HG03469 (cell line): ENCODE results near the gene SREBF2.
"Not testable (repeated sequence)": the region's sequence is repeated elsewhere in the genome, so short reads cannot be mapped to it uniquely, and the experiment has no call there.

Source experiments
- ATAC-seq: cut with Tn5 transposase; IDR thresholded peaks from one replicate; pipeline ENCODE4 v1.9.1; 2021; ENCODE audit warnings: mild to moderate bottlenecking, moderate library complexity, moderate number of reproducible peaks; ENCODE audit not compliant: unreplicated experiment

Gene SREBF2

GRCh38 chr22:41820447-41820846 is 12.5 kb upstream of the SREBF2 start:
- no peak for ATAC-seq

GRCh38 chr22:41821471-41822316 is 11.2 kb upstream of the SREBF2 start:
- ATAC-seq = no peak

GRCh38 chr22:41822317-41823057 is 10.4 kb upstream of the SREBF2 start:
- no peak for ATAC-seq

GRCh38 chr22:41823797-41824196 is 9.1 kb upstream of the SREBF2 start:
- ATAC-seq = no peak

GRCh38 chr22:41825376-41825775 is 7.5 kb upstream of the SREBF2 start:
- ATAC-seq = no peak

- no peak for ATAC-seq
Measured at GRCh38 chr22:41826021-41826420, 6.9 kb upstream of the SREBF2 start.

GRCh38 chr22:41826430-41827383 is 6.2 kb upstream of the SREBF2 start:
- ATAC-seq = no peak

GRCh38 chr22:41827671-41828070 is 5.2 kb upstream of the SREBF2 start:
- ATAC-seq = no peak

GRCh38 chr22:41828516-41828915 is 4.4 kb upstream of the SREBF2 start:
- no peak for ATAC-seq

- no peak for ATAC-seq
Measured at GRCh38 chr22:41830174-41830573, 2.7 kb upstream of the SREBF2 start.

- no peak for ATAC-seq
Measured at GRCh38 chr22:41831383-41831782, 1.5 kb upstream of the SREBF2 start.

- ATAC-seq = no peak
Measured at GRCh38 chr22:41831828-41832552, 915 bp upstream of the SREBF2 start.

GRCh38 chr22:41833369-41834004 is 582 bp downstream of the SREBF2 start:
- ATAC-seq = no peak

- no peak for ATAC-seq
Measured at GRCh38 chr22:41834005-41834944, 1.4 kb downstream of the SREBF2 start.

- ATAC-seq = not testable (repeated sequence)
Measured at GRCh38 chr22:41835462-41835861, 2.6 kb downstream of the SREBF2 start.

GRCh38 chr22:41836551-41836950 is 3.6 kb downstream of the SREBF2 start:
- ATAC-seq = no peak

GRCh38 chr22:41838842-41839618 is 6.1 kb downstream of the SREBF2 start:
- ATAC-seq = no peak

GRCh38 chr22:41840216-41840615 is 7.3 kb downstream of the SREBF2 start:
- no peak for ATAC-seq
